HepG2 (cell line): ENCODE measurements around the gene ZNF512B. TPM values are rescaled to one million over a fixed set of nuclear protein-coding genes. Genes with fewer than 3 reads are reported as not detected.

Experiments used
- ATAC-seq: fragments of 200-7000 bp; cut with Tn5 transposase; 3 replicates; pipeline ENCODE4 v1.9.1; 2020; ENCODE audit warnings: mild to moderate bottlenecking, moderate library complexity
- BruUV-seq: library from RNA; stranded (reverse); fragments of 400-500 nt; replicated peaks from 2 replicates; lab custom pipeline; 2021; lab: Mats Ljungman, UMichigan
- CTCF ChIA-PET: fragments of 300-600 bp; formaldehyde crosslinking; extraction: SDS; loops from one replicate; lab custom pipeline; 2021; ENCODE audit warnings: low total read pairs, inconsistent platforms, low intra/inter-chr PET ratio; lab: Yijun Ruan, JAX
- POLR2A ChIA-PET: fragments of 350-600 bp; sonication (Branson Sonifier 250); formaldehyde crosslinking; loops from one replicate; lab custom pipeline; 2020; ENCODE audit warnings: antibody characterized with exemption, inconsistent platforms; lab: Yijun Ruan, JAX
- DNase-seq: peaks from one replicate; pipeline ENCODE4 v3.0.0-alpha.2; 2015; ENCODE audit warnings: low spot score
- FAIRE-seq: peaks from 3 replicates; lab custom pipeline; 2011; peaks lifted over from hg19 to GRCh38; lab: Jason Lieb, UNC
- H2AFZ ChIP-seq: one replicate; pipeline ENCODE4 v1.6.1; 2011; ENCODE audit warnings: low read length, inconsistent platforms
- H3K27ac ChIP-seq: fragments of 300-600 bp; 3 replicates; pipeline ENCODE4 v1.8.0; 2011; ENCODE audit warnings: mixed run types, mild to moderate bottlenecking, mixed read lengths, low read length, inconsistent platforms; ENCODE audit not compliant: insufficient read depth; ENCODE audit errors: extremely low read length
- H3K27me3 ChIP-seq, 2 experiments: fragments of 200-600 bp in 1 of 2; 2 replicates in 1 of 2; 3 replicates in 1 of 2; pipeline versions ENCODE4 v1.6.0 to v1.8.0; 2011; ENCODE audit warnings: low read length in 2 of 2, mild to moderate bottlenecking in 2 of 2, moderate library complexity in 2 of 2, inconsistent platforms in 1 of 2; ENCODE audit not compliant: insufficient read depth in 2 of 2, control insufficient read depth in 1 of 2
- H3K36me3 ChIP-seq, 2 experiments: fragments of 200-600 bp in 1 of 2; replicated peaks in 1 of 2; 2 replicates in 1 of 2; 3 replicates in 1 of 2; pipeline versions ENCODE4 v1.5.1 to v1.8.0; 2011; ENCODE audit warnings: low read length in 2 of 2, inconsistent platforms in 1 of 2; ENCODE audit not compliant: insufficient read depth in 2 of 2, control insufficient read depth in 1 of 2
- H3K4me1 ChIP-seq: 2 replicates; pipeline ENCODE4 v1.5.1; 2012; ENCODE audit warnings: low read length, inconsistent platforms; ENCODE audit not compliant: insufficient read depth
- H3K4me2 ChIP-seq: 2 replicates; pipeline ENCODE4 v1.6.0; 2011; ENCODE audit warnings: low read depth, low read length, inconsistent platforms
- H3K4me3 ChIP-seq, 3 experiments: fragments of 200-600 bp in 1 of 3; sonication (generic), shearing (Covaris generic) in 1 of 3; replicated peaks in 1 of 3; 2 replicates each; pipeline ENCODE4 v1.5.1; 2011 to 2016; ENCODE audit warnings: low read length in 3 of 3, inconsistent platforms in 2 of 3, low read depth in 2 of 3, mild to moderate bottlenecking in 2 of 3, control low read depth in 1 of 3, mixed read lengths in 1 of 3; ENCODE audit not compliant: insufficient read depth in 1 of 3
- H3K79me2 ChIP-seq: one replicate; pipeline ENCODE4 v1.6.1; 2011; ENCODE audit warnings: low read length, inconsistent platforms; ENCODE audit not compliant: insufficient read depth
- H3K9ac ChIP-seq: 2 replicates; pipeline ENCODE4 v1.6.0; 2011; ENCODE audit warnings: mild to moderate bottlenecking, low read depth, low read length, inconsistent platforms; ENCODE audit not compliant: insufficient read depth
- H3K9me3 ChIP-seq: 2 replicates; pipeline ENCODE4 v1.5.1; 2012; ENCODE audit warnings: mild to moderate bottlenecking, low read length
- H4K20me1 ChIP-seq: 2 replicates; pipeline ENCODE4 v1.6.0; 2011; ENCODE audit warnings: inconsistent platforms, mild to moderate bottlenecking, low read length, moderate library complexity; ENCODE audit not compliant: insufficient read depth
- BORCS8-MEF2B ChIP-seq: sonication (generic); formaldehyde crosslinking; IDR thresholded peaks from 2 replicates; pipeline ENCODE4 v1.8.0; 2022; ENCODE audit warnings: mild to moderate bottlenecking, missing genetic modification reagents
- KDM6A ChIP-seq: IDR thresholded peaks from 2 replicates; pipeline ENCODE4 v1.6.1; 2016; ENCODE audit warnings: low read depth
- PPARG ChIP-seq: conservative IDR thresholded peaks from 2 replicates; pipeline ENCODE4 v1.6.1; 2016; ENCODE audit warnings: missing biosample characterization, missing genetic modification reagents
- RARA ChIP-seq: IDR thresholded peaks from 2 replicates; pipeline ENCODE4 v1.6.1; 2016; ENCODE audit warnings: missing genetic modification reagents, missing compliant biosample characterization
- RXRB ChIP-seq: IDR thresholded peaks from 2 replicates; pipeline ENCODE4 v1.6.1; 2016; ENCODE audit warnings: borderline replicate concordance, missing genetic modification reagents, missing compliant biosample characterization
- ZNF17 ChIP-seq: sonication (generic); formaldehyde crosslinking; IDR thresholded peaks from 2 replicates; pipeline ENCODE4 v1.5.0; 2020; ENCODE audit warnings: mild to moderate bottlenecking, missing genetic modification reagents
- ZNF234 ChIP-seq: sonication (generic); formaldehyde crosslinking; conservative IDR thresholded peaks from 2 replicates; pipeline ENCODE4 v1.5.1; 2020; ENCODE audit warnings: mild to moderate bottlenecking, missing genetic modification reagents
- ZNF564 ChIP-seq: sonication (generic); formaldehyde crosslinking; IDR thresholded peaks from 2 replicates; pipeline ENCODE4 v1.8.1; 2023; ENCODE audit warnings: mild to moderate bottlenecking, missing genetic modification reagents
- ZNF569 ChIP-seq: sonication (generic); formaldehyde crosslinking; IDR thresholded peaks from 2 replicates; pipeline ENCODE4 v1.5.0; 2020; ENCODE audit warnings: mild to moderate bottlenecking, missing genetic modification reagents, moderate library complexity, borderline replicate concordance
- ZNF746 ChIP-seq: sonication (generic); formaldehyde crosslinking; IDR thresholded peaks from 2 replicates; pipeline ENCODE4 v1.8.0; 2022; ENCODE audit warnings: mild to moderate bottlenecking, missing genetic modification reagents
- WGBS: methylation state at CpG from one replicate; pipeline ENCODE4 v1.1.6; 2017; ENCODE audit warnings: low lambda C conversion rate; 5-methylcytosine and 5-hydroxymethylcytosine counted together
- in situ Hi-C: cut with HindIII; loops from 2 replicates; pipeline ENCODE4 v1.10.0; 2017; ENCODE audit warnings: low pct_unique_long_range_greater_than_20kb; ENCODE audit not compliant: extremely low pct_ligation_motif_present
- intact Hi-C: fragments of 100-400 bp; cut with micrococcal nuclease; formaldehyde crosslinking; loops from one replicate; pipeline ENCODE4 v1.10.0; 2022; ENCODE audit not compliant: unreplicated experiment
- polyA plus RNA-seq, 8 experiments: library from polyadenylated mRNA; depleted of rRNA in 3 of 8; stranded (reverse) in 7 of 8; unstranded in 1 of 8; fragments of >200 nt; fragmentation: Illumina TruSeq in 4 of 8; extraction: Trizol in 4 of 8; gene quantifications; 2 replicates each; pipeline versions ENCODE4 v1.2.1 to v1.2.3, GENCODE V29; 2011 to 2016; ENCODE audit warnings: low read depth in 4 of 8, missing spikeins in 1 of 8, mixed read lengths in 1 of 8; ENCODE audit not compliant: insufficient read depth in 1 of 8
- total RNA-seq, 5 experiments: library from RNA; depleted of rRNA; stranded (reverse); fragments of >200 nt; fragmentation: Illumina TruSeq; extraction: Trizol; gene quantifications; 2 replicates each; pipeline ENCODE4 v1.2.3, GENCODE V29; 2016; ENCODE audit warnings: low read depth in 1 of 5
- TF ChIP-seq, protein P1 (sequence below): sonication (generic); formaldehyde crosslinking; IDR thresholded peaks from 2 replicates; pipeline ENCODE4 v1.4.0; 2020; ENCODE audit warnings: missing genetic modification reagents, borderline replicate concordance
- TF ChIP-seq, protein P2 (sequence below): sonication (generic); formaldehyde crosslinking; IDR thresholded peaks from 2 replicates; pipeline ENCODE4 v1.4.0; 2020; ENCODE audit warnings: mild to moderate bottlenecking, missing genetic modification reagents, borderline replicate concordance

The ZNF512B gene
- total and polyA plus RNA-seq, 2 of the 13 experiments (the other 11 are each of a cell fraction or from before 2014, with no cell fraction given): 11.5 to 30.6 TPM

DNA sequence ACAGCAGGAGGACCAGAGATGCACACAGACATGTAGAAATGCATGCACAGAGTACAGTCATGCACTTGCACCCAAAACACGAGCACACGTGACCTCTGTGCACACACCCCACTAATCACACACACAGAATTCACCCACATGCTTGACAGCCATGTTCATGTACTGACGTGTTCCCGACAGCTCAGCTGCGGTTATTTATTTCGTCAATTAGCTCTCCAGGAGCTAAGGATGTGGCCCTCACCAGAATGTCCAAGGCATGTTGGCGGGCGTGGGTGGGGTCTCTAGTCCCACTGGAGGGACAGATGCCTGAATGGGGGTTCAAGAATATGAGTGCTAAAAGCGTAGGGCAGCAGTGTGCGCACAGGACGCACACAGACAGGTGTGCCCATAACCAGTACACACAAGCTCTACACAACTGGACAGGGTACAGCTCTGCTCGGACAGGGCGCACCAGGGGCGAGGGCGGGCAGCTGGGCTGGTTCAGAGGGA lies 10.6 kb upstream of the ZNF512B start (continued):
- TF ChIP-seq ZNF746 (CRISPR knock-in tag): no peak
- peak; percentile 4; the same call in 1 of the 2 replicates for TF ChIP-seq KDM6A (CRISPR knock-in tag)
- no peak for TF ChIP-seq PPARG (CRISPR knock-in tag)

DNA sequence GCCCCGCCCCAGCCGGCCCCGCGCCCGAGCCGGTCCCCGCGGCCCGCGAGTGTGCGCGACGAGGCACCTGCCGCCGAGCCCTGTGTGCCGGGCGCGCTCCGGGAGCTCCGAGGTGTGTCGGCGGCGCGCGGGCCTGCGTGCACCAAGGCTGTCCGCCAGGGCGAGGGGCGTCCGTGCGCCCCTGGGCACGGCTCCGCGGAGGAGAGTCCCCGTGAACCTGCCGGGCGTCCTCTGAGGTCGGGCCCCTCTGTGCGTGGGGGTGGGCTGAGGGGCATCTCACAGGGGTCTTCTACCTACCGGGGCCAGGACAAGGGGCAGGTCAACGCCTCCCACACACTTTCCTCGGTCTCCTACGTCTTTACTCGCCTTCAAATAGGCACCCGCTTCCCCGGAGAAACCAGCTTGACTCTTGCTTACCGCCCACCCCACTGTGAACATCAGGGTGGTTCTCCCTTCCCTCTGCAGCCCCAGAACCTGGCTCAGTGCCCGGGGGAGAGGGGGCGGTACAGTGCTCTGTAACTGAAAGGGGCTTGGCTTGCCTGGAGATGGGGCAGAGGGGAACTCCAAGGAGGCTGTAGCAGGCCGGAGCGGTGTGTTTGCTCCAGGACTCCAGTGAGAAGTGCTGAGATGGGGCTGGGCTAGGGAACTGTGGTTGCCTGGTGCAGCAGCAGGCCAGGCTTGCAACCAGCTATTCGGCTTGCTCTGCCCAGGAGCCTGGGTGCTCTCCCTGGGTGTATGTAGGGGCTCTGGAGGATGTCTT lies 10.0 kb upstream of the ZNF512B start, which contains the start of gene SAMD10:
SAMD10 (minus strand) TSS at position 86 of the 760 bp plus-strand sequence. CDS start 175 bp downstream, outside the sequence.
- Histone ChIP-seq H3K36me3 (peaks cover 9 to 21% of the 10 kb centered on the region in 2 experiments), H4K20me1 (peaks cover 3% of the 10 kb centered on the region; the same call in 1 of the 2 replicates), H3K9ac (peak within 1 kb of the TSS; percentile 85), H2AFZ (peak within 1 kb of the TSS; percentile 10), H3K4me3 (peak within 1 kb of the TSS; percentile 95 to 99 (median 97)), H3K4me1 (peaks cover 42% of the 10 kb centered on the region), H3K79me2 (peaks cover 26% of the 10 kb centered on the region), H3K27me3 (no peaks in the 10 kb centered on the region; a peak in 1 of 5 replicates), H3K27ac (peak within 1 kb of the TSS; percentile 81), H3K9me3 (no peaks in the 10 kb centered on the region), H3K4me2 (peak within 1 kb of the TSS; percentile 99)
- intact Hi-C loops (loop anchor here (1.0 to 2.0 kb wide), 2 partner anchors 78 to 141 kb away; no protein-coding TSS in a partner anchor), in situ Hi-C loops (loop anchor here (5.0 kb wide), 2 partner anchors 43 to 78 kb away; no protein-coding TSS in a partner anchor)
- CTCF ChIA-PET: interaction anchor here (1.9 to 3.2 kb wide), 2 partner anchors 77 to 140 kb away, joined by 11 to 33 read pairs; no protein-coding TSS in a partner anchor
- peak; percentile 39 for ATAC-seq
- DNase-seq: peak; percentile 70
- 1% methylated on average over 26 of the region's 52 CpGs for WGBS
- POLR2A ChIA-PET: interaction anchor here (0.8 to 4.7 kb wide), 31 partner anchors 8 to 442 kb away, joined by 3 to 75 read pairs (median 7); partner anchors contain the start of genes ARFRP1, C20orf204, GMEB2 and LIME1
- no TSS peak for BruUV-seq
- FAIRE-seq: peak; percentile 44
- TF ChIP-seq BORCS8-MEF2B (no peak), ZNF564 (CRISPR knock-in tag) (0 out of 2 replicates have a peak, but pooled peaks have one; percentile 6), ZNF17 (CRISPR knock-in tag) (no peak), RARA (CRISPR knock-in tag) (no peak), ZNF234 (CRISPR knock-in tag) (no peak), RXRB (no peak), ZNF569 (no peak)
- TF ChIP-seq, protein P1, sequence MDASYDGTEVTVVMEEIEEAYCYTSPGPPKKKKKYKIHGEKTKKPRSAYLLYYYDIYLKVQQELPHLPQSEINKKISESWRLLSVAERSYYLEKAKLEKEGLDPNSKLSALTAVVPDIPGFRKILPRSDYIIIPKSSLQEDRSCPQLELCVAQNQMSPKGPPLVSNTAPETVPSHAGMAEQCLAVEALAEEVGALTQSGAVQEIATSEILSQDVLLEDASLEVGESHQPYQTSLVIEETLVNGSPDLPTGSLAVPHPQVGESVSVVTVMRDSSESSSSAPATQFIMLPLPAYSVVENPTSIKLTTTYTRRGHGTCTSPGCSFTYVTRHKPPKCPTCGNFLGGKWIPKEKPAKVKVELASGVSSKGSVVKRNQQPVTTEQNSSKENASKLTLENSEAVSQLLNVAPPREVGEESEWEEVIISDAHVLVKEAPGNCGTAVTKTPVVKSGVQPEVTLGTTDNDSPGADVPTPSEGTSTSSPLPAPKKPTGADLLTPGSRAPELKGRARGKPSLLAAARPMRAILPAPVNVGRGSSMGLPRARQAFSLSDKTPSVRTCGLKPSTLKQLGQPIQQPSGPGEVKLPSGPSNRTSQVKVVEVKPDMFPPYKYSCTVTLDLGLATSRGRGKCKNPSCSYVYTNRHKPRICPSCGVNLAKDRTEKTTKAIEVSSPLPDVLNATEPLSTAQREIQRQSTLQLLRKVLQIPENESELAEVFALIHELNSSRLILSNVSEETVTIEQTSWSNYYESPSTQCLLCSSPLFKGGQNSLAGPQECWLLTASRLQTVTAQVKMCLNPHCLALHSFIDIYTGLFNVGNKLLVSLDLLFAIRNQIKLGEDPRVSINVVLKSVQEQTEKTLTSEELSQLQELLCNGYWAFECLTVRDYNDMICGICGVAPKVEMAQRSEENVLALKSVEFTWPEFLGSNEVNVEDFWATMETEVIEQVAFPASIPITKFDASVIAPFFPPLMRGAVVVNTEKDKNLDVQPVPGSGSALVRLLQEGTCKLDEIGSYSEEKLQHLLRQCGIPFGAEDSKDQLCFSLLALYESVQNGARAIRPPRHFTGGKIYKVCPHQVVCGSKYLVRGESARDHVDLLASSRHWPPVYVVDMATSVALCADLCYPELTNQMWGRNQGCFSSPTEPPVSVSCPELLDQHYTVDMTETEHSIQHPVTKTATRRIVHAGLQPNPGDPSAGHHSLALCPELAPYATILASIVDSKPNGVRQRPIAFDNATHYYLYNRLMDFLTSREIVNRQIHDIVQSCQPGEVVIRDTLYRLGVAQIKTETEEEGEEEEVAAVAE (CRISPR knock-in tag): peak; percentile 21; the same call in 1 of the 2 replicates
- TF ChIP-seq, protein P2, sequence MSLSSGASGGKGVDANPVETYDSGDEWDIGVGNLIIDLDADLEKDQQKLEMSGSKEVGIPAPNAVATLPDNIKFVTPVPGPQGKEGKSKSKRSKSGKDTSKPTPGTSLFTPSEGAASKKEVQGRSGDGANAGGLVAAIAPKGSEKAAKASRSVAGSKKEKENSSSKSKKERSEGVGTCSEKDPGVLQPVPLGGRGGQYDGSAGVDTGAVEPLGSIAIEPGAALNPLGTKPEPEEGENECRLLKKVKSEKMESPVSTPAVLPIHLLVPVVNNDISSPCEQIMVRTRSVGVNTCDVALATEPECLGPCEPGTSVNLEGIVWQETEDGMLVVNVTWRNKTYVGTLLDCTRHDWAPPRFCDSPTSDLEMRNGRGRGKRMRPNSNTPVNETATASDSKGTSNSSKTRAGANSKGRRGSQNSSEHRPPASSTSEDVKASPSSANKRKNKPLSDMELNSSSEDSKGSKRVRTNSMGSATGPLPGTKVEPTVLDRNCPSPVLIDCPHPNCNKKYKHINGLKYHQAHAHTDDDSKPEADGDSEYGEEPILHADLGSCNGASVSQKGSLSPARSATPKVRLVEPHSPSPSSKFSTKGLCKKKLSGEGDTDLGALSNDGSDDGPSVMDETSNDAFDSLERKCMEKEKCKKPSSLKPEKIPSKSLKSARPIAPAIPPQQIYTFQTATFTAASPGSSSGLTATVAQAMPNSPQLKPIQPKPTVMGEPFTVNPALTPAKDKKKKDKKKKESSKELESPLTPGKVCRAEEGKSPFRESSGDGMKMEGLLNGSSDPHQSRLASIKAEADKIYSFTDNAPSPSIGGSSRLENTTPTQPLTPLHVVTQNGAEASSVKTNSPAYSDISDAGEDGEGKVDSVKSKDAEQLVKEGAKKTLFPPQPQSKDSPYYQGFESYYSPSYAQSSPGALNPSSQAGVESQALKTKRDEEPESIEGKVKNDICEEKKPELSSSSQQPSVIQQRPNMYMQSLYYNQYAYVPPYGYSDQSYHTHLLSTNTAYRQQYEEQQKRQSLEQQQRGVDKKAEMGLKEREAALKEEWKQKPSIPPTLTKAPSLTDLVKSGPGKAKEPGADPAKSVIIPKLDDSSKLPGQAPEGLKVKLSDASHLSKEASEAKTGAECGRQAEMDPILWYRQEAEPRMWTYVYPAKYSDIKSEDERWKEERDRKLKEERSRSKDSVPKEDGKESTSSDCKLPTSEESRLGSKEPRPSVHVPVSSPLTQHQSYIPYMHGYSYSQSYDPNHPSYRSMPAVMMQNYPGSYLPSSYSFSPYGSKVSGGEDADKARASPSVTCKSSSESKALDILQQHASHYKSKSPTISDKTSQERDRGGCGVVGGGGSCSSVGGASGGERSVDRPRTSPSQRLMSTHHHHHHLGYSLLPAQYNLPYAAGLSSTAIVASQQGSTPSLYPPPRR: no peak
